HG02981 (cell line): ENCODE data around the gene ESRP2.

Experiments used
- ATAC-seq: cut with Tn5 transposase; IDR thresholded peaks from one replicate; pipeline ENCODE4 v1.9.1; 2021; ENCODE audit warnings: mild to moderate bottlenecking, moderate library complexity; ENCODE audit not compliant: unreplicated experiment

Gene ESRP2

DNA sequence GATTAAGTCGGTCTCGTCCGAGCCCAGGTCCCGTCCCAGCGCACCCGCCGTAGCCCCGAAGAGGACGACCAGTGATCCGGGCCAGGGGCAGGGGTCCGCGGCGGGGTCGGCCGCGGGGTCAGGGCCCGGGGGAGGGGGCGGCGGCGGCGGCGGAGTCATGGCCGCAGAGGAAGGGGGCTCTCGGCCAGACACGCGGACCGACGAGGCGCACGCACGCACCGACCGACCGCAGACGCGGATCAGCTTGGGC lies at the start of gene ESRP2:
ESRP2 (minus strand) TSS at position 241 of the 250 bp plus-strand sequence; CDS start at position 159, 82 bp downstream.
- no peak for ATAC-seq

DNA sequence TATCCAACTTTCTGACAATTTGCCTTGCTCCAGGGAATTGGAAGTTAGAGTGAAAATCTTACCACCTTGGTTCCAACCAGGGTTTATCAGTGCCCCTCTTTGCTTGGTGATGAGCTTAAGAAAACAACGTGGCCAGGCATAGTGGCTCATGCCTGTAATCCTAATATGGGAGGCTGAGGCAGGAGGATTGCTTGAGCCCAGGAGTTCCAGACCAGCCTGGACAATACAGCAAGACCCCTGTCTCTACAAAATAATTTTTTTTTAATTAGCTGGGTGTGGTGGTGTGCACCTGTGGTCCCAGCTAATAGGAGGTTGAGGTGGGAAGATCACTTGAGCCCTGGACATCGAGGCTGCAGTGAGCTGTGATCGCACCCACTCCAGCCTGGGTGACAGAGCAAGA lies 49.8 kb upstream of the ESRP2 start:
- no peak for ATAC-seq

DNA sequence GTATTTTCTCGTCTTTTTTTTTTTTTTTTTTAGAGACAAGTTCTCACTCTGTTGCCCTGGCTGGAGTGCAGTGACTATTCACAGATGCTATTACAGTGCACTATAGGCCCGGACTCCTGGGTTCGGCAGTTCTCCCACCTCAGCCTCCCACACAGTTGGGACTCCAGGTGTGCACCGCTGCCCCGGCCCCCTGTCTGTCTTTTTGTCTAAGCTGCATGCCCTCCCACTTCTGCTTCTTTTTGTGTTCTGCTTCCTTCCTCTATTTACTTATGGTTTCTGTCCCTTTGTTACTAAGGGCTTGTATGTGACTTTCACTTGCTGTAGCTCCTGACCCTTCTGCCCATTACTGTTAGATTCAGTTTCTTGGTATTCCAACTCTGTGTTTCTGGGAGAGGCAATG lies 48.9 kb upstream of the ESRP2 start:
- peak; percentile 49 for ATAC-seq

DNA sequence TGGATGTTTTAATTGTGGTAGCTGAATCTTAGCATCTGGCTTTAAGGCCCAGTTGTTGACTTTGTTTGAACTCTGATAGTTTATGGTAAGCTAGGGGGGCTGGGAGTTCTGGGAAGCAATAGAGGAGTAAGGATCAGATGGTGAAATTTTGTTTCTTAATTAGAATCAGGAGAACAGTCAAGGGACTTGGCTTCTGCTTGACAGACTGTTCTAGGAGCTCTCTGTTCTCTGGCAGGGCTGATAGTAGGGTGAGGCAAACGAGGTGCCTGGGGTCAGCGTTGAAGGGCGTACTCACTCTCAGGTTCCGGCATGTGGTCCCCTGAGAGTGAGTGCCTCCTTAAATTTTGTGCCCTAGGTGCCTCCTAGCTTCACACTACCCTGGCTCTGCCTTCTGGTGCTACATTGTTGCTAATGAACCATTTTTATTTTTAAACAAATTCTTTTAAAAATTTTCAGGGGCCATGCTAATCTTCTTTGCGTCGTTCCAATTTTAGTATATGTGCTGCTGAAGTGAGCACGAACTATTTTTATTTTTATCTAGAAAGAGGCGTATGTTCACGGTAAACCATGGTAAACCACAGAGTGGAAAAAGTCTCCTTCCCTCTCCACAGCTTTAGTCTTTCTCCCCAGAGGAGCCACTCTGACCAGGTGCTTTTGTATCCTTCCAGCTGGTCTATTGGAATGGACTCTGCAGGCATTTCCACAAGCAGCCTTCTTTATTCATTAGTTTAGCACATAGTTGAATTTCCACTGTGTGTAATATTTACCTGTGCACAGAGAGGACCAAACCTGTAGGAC lies 48.1 kb upstream of the ESRP2 start:
- peak; percentile 43 for ATAC-seq

DNA sequence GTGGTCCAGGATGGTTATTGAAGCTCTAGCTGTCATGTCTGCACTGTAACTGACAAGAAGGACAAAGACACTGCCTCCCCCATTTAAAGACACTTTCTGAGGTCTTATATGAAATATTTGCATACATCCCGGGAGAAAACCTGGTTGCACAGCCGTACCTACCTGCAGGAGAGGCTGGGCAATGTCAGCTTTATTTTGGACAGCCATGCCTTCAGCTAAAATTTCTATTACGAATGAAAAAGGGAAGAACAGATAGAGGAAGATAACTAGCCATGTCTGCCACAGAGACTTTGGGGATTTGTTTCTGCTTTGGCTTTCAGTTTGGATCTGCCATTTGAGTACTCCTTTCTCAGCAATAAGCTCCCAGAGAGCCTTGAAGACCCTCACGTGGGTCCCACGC lies 47.4 kb upstream of the ESRP2 start:
- no peak for ATAC-seq

DNA sequence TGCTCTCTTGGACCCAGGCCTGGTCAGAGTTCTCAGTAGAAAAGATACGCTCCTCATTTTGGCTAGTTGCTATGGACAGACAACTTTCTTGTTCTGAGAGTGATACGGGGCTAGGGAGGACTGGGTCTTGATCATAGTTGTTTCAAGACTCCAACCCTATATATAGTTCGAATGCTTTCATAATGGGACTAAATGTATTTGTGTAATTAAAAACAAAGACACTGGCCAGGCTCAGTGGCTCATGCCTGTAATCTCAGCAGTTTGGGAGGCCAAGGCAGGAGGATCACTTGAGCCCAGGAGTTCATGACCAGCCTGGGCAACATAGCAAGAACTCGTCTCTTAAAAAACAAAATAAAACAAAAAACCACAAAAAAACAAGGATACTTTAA lies 46.1 kb upstream of the ESRP2 start:
- ATAC-seq: no peak

DNA sequence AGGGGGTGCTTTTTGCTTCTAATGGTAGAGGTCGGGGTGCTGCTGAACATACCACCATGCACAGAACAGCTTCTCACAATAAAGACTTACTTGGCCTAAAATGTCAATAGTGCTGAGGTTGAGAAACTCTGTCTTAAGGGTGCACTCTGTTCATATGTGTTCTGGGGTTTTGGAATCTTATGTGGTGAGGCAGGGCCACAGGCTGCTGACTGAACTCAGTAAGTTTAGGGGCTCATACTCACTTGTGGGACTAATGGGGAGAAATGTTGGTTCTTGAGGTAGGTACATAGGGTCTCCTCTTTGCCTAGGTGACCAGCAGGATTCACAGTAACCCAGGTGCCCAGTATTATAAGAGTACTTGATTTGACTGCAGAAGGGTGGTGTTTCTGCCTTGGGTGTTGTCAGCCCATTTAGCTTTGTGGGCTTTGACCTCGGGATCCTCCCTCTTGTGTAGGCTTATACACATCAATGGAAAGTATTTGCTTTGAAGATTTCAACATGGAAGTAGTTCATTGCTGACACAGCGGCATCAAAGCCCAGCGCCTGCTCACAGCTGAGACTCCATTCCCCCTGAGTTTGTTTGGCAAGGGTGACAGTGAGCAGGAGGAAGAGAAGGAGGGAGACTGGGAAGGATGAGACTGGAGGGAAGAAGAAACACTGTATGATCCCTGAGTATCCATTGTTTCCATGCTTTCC lies 45.6 kb upstream of the ESRP2 start:
- ATAC-seq: no peak

DNA sequence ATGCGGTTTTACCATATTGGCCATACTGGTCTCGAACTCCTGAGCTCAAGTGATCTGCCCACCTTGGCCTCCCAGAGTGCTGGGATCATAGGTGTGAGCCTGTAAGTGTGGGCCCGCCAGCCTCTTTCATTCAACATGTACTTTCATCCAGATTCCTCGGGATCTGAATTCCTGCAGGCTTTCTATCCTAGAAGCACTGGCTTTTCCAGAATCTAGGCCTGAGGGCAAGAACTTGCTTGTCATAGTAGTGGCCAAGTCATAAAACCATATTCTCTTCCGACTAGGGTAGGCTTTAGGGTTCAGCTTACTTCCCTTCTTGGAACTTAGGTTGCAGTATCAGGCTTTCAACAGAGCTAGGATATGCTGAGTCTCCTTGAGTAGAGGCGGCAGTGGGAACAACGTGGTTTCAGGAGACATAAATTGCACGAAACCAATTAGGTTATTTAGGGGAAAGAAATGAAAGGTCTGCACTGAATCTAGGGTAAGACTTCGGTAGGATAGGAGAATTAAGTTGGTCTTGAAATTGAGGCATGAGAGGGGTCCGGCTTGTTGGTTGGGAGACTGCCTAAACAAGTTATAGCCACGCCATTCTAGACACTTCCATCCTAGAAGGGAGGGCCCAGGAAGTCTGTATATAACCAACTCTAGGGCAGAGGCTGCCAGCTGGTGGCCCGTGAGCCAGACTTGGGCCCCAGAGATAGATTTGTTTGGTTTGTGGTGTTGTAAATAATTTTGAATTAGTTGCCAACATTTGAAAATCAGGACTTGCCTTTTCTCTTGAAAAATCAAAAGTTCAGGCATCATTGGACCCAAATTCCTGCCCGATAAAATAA lies 44.0 kb upstream of the ESRP2 start:
- no peak for ATAC-seq

DNA sequence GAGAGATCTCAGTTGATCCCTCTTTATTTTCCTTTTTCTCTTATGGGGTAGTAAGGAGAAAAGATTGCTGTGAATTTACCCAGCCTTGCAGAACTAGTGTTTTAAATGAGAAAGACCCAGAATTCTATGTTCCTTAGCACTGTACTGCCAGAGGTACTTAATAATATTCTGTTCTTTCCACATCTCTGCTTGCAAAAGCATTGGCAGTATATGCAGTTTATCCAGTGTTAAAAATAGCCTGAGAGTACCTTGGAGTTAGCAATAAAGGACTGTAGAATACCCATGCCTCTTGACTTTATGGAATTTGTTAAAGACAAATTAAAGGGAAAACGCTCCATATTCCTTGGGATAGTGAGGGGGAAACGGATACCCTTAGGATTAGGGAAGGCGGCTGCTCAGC lies 40.3 kb upstream of the ESRP2 start:
- ATAC-seq: no peak

DNA sequence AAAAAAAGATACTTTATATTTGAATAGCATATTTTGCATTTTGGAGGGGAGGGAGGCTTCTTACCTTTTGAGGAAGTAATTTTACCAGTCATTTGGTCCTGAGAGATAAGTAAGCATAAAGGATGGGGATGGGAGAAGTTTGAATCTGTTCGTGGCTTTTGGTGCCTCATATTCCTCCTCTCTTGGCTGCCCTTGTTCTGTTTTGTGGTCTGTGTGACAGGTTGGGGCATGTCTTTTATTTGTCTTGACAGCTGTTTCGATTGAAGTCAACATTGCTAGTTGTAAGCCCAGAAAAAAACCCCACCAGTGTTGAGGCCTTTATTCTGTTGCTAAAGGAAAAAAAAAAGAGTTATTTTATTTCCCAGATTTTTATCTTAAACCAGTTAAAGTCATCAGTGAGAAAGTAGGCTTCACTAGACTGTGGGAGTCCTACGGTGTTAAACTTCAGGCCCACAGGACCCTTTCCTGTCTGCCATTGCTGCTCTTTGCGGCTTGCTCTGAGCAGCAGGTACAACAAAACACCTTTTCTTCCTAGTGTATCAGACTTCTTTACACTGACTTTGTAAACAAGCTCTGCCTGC lies 39.8 kb upstream of the ESRP2 start:
- no peak for ATAC-seq

DNA sequence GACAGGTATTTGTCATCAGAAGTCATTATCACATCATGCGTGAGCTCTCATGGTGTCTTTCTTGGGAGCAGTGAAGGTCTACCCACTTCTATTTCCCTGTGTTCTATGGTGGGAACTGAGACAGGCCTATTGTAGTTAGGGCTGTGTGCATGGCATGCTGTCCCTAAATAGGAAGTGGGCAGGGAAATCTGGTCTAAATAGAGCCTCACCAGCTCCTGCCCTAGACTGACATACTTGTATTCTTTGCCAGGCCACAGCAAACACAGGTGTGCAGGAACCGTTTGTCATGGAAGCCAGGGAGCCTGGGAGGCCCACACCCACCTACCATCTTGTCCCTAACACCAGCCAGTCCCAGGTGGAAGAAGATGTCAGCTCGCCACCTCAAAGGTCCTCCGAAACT lies 38.5 kb upstream of the ESRP2 start:
- no peak for ATAC-seq

DNA sequence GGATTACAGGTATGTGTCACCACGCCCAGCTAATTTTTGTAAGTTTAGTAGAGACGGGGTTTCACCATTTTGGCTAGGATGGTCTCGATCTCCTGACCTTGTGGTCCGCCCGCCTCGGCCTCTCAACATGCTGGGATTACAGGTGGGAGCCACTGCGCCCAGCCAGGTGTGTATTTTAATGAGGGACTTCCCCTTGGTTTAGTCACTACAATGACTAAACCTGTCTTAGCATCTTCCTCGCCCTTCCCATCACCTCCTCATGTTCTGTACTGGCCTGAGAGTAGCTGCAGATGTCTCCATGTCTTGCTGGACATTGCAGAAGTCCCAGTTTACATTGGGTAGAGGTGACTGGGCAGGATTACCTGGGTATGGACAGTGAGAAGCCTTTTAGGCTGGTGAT lies 38.0 kb upstream of the ESRP2 start:
- ATAC-seq: no peak

DNA sequence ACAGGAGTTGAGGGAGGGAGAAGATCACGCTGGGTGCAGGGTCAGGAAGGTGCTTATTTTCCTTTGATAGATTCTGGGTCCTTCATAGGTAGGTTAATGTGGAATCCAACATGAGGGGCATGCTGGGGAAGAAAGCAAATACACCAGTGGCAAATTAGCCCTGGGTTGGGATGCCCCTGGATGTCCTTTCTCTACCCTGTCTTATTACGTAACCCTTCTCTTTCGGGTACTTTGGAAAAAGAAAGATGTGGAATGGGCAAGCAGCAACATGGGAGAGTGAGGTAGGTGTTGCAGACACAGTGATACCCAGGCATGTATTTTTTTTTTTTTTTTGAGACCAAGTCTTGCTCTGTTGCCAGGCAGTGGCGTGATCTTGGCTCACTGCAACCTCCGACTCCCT lies 37.5 kb upstream of the ESRP2 start:
- no peak for ATAC-seq

DNA sequence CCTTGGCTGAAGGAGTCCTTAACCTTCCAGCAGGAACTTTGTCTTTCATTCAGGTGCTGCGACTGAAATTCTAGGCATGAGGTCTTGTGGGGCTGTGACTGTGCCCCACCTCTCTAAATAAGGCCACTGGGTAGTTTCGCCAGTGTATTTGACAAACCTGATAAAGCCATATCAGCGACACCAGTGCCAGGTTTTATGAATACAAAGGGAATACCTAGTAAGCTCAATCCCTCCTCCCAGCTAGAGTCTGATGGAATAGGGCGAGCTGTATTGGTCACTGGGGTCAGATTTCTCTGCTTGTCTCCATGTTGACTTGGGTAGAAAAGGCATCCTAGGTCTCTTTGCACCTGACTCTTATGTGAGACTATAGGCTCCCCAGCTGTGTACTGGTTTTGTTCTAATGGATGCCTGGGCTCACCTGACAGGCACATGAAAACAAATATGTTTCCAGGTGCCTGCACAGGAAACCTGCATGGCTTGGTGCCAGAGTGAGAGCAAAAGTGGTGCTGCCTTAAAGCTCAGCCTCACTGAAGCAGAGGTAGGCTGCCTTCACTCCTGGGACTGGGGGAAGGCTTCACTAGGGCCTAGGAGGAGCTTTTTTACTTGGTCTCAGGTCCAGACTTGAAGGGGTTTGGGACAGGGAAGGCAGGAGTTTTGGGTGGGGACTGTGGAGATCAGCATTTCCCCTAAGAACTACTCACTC lies 36.7 kb upstream of the ESRP2 start:
- ATAC-seq: no peak

DNA sequence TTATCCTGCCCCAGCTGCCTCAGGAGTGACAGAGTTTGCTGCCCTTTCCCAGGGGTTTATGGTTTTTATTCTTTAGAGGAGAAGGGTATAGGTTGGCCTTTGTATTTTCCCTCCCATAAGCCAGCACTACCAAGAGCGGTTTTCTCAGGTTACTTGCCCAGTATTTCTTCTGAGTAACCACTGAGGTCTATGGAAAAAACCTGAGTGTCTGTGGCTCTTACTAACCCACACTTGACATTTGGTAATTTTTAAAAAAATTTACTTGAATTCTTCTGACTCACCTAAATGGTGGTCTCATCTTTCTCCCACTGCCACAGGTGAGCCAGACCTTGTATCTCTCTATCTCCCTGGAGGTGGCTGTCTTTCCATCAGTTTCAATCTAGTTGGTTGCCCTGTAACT lies 34.4 kb upstream of the ESRP2 start:
- no peak for ATAC-seq

DNA sequence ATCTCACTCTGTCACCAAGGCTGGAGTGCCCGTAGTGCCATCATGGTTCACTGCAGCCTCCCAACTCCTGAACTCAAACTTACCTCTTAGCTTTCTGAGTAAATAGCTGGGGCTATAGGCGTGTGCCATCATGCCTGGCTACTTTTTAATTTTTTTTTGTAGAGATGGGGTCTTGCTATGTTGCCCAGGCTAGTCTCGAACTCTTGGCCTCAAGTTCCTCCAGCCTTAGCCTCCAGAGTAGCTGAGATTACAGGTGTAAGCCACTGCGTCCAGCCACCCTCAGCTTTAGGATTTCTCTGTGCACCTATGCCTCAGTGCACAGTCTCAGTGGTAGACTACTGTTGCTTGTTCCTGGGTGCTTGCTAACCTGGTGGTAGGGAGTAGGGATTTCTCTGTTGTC lies 33.9 kb upstream of the ESRP2 start:
- no peak for ATAC-seq

DNA sequence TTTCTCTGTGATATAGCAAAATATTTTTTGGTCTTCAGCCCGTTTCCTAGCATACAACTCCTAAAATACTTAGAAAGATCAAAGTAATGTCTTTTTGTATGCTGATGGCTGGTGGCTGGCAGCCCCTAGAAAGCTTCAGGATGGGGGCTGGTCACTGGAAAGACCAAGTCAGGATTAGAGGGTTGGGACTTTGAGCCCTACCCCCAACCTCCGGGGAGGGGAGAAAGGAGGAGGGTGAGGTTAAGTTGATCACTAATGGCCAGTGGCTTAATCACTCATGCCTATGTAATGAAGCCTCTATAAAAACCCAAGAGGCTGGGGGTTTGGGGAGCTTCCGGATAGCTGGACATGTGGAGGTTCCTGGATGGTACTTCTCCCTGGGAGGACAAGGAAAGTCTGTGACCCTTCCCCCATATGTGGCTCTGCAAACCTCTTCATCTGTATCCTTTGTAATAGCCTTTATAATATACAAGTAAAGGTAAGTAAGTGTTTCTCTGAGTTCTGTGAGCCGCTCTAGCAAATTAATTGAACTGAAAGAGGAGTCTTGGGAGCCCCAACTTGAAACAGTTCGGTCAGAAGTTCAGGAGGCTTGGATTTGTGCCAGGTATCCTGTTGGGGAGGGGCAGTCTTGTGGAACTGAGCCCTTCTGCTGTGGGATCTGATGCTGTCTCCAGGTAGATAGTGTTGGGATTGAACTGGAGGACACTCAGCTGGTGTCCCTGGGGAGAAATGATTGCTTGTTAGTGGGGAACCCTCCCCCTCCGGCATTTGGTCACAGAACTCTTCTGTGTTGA lies 31.9 kb upstream of the ESRP2 start:
- no peak for ATAC-seq

DNA sequence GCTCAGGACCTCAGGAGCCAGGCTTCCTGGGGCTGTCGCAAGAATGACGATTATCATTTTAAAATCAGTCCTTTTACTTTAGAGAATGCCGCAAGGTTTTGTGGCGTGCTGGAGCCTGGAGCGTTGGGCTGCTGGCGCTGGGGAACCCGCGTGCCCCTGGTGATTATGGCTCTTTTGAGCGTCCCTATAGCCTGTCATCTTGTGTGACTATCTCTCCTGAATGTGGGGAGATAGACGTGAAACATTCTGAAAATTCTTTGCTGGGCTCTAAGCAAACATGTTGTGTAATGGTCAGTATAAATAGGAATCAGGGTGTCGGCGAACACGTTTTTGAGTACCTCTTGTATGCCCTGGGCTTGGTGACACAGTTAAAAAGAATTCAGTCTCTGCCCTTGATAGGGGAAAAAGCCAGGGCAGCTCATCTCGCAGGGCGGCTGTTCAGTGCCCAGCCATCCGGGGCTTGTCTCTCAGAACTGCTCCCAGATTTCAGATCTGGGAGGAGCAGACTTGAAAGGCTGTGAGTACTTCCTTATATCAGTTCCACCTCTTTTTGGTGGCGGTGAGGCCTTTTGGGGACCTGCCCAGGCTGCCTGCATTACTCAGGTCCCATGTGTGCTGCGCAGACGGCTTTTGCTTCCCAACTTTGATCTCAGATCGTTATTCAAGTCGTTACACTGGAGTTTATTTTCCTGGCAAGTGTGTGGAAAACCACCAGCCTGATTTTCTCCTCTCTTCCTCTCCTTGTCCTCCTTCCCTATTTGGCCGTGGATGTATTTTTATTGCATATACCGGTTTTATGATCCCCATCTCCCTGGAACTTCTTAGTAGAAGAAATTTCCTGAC lies 29.4 kb upstream of the ESRP2 start:
- ATAC-seq: peak; percentile 14
